HEK293 (cell line): ENCODE data around the gene BHLHE41.

Source experiments
- CTCF ChIA-PET: fragments of 350-600 bp; formaldehyde crosslinking; extraction: SDS; loops from one replicate; lab custom pipeline; 2021; ENCODE audit warnings: antibody characterized with exemption; lab: Yijun Ruan, JAX
- POLR2A ChIA-PET: fragments of 300-600 bp; formaldehyde crosslinking; extraction: SDS; loops from one replicate; lab custom pipeline; 2020; ENCODE audit warnings: antibody characterized with exemption, inconsistent platforms; lab: Yijun Ruan, JAX
- H3K27ac ChIP-seq: fragments of 200-500 bp; sonication (Bioruptor generic); 2 replicates; pipeline ENCODE4 v1.5.1; 2014; ENCODE audit warnings: low read depth, low read length, control low read depth, inconsistent platforms; ENCODE audit errors: extremely low read depth
- H3K36me3 ChIP-seq, 2 experiments: fragments of 200-500 bp in 1 of 2; sonication (Bioruptor generic) in 1 of 2; 1 replicate in 1 of 2; 2 replicates in 1 of 2; pipeline ENCODE4 v1.5.1; 2014 to 2017; ENCODE audit warnings: inconsistent platforms in 2 of 2, low read length in 2 of 2; ENCODE audit not compliant: control insufficient read depth in 2 of 2, insufficient read depth in 1 of 2
- H3K4me1 ChIP-seq: fragments of 200-500 bp; sonication (Bioruptor generic); 2 replicates; pipeline ENCODE4 v1.5.1; 2014; ENCODE audit warnings: mild to moderate bottlenecking, low read length, inconsistent platforms; ENCODE audit not compliant: control insufficient read depth, insufficient read depth
- H3K4me3 ChIP-seq: 2 replicates; pipeline ENCODE4 v1.5.1; 2011; ENCODE audit warnings: low read depth, mild to moderate bottlenecking, control low read depth, low read length, moderate library complexity
- H3K9me3 ChIP-seq: fragments of 200-500 bp; sonication (Bioruptor generic); 2 replicates; pipeline ENCODE4 v1.5.1; 2014; ENCODE audit warnings: low read depth, low read length, inconsistent platforms; ENCODE audit not compliant: control insufficient read depth, insufficient read depth
- AEBP2 ChIP-seq: fragments of 450-650 bp; formaldehyde crosslinking; IDR thresholded peaks from 2 replicates; pipeline ENCODE4 v1.5.1; 2016; ENCODE audit warnings: missing biosample characterization, missing genetic modification characterization, borderline replicate concordance
- BCL11A ChIP-seq: fragments of 450-650 bp; formaldehyde crosslinking; IDR thresholded peaks from 2 replicates; pipeline ENCODE4 v1.5.1; 2016; ENCODE audit warnings: low read depth, missing biosample characterization, missing genetic modification characterization
- BCL6B ChIP-seq: fragments of 450-650 bp; formaldehyde crosslinking; IDR thresholded peaks from 2 replicates; pipeline ENCODE4 v1.5.1; 2017; ENCODE audit warnings: missing biosample characterization, missing genetic modification characterization
- CTCF ChIP-seq: fragments of 450-650 bp; formaldehyde crosslinking; IDR thresholded peaks from 2 replicates; pipeline ENCODE4 v1.5.1; 2016; ENCODE audit warnings: missing biosample characterization, missing genetic modification characterization
- GFI1B ChIP-seq: fragments of 450-650 bp; formaldehyde crosslinking; IDR thresholded peaks from 2 replicates; pipeline ENCODE4 v1.5.1; 2016; ENCODE audit warnings: missing biosample characterization, missing genetic modification characterization
- GLI4 ChIP-seq: fragments of 450-650 bp; formaldehyde crosslinking; IDR thresholded peaks from 2 replicates; pipeline ENCODE4 v1.5.1; 2016; ENCODE audit warnings: missing biosample characterization, missing genetic modification characterization
- HOXD13 ChIP-seq: sonication (generic); formaldehyde crosslinking; IDR thresholded peaks from 2 replicates; pipeline ENCODE4 v1.8.0; 2022; ENCODE audit warnings: missing genetic modification reagents, borderline replicate concordance
- KLF1 ChIP-seq: fragments of 450-650 bp; formaldehyde crosslinking; IDR thresholded peaks from 2 replicates; pipeline ENCODE4 v1.5.1; 2016; ENCODE audit warnings: missing biosample characterization, missing genetic modification characterization
- KLF10 ChIP-seq: fragments of 450-650 bp; IDR thresholded peaks from 2 replicates; pipeline ENCODE4 v1.5.1; 2018; ENCODE audit warnings: missing biosample characterization, mild to moderate bottlenecking, missing genetic modification characterization
- KLF16 ChIP-seq: fragments of 450-650 bp; formaldehyde crosslinking; IDR thresholded peaks from 2 replicates; pipeline ENCODE4 v1.5.1; 2017; ENCODE audit warnings: missing biosample characterization, missing genetic modification characterization
- ZFP69B ChIP-seq: fragments of 450-650 bp; formaldehyde crosslinking; IDR thresholded peaks from 2 replicates; pipeline ENCODE4 v1.5.1; 2016; ENCODE audit warnings: missing biosample characterization, missing genetic modification characterization
- ZNF112 ChIP-seq: fragments of 450-650 bp; formaldehyde crosslinking; IDR thresholded peaks from 2 replicates; pipeline ENCODE4 v1.5.0; 2017; ENCODE audit warnings: missing biosample characterization, missing genetic modification characterization
- ZNF146 ChIP-seq: fragments of 450-650 bp; formaldehyde crosslinking; IDR thresholded peaks from 2 replicates; pipeline ENCODE4 v1.5.1; 2016; ENCODE audit warnings: missing biosample characterization, missing genetic modification characterization
- ZNF214 ChIP-seq: fragments of 450-650 bp; formaldehyde crosslinking; IDR thresholded peaks from 2 replicates; pipeline ENCODE4 v1.5.1; 2017; ENCODE audit warnings: missing biosample characterization, mild to moderate bottlenecking, missing genetic modification characterization, borderline replicate concordance
- ZNF354C ChIP-seq: fragments of 450-650 bp; formaldehyde crosslinking; IDR thresholded peaks from 2 replicates; pipeline ENCODE4 v1.5.1; 2016; ENCODE audit warnings: missing biosample characterization, missing genetic modification characterization, low read depth, borderline replicate concordance
- ZNF544 ChIP-seq: fragments of 450-650 bp; formaldehyde crosslinking; IDR thresholded peaks from 2 replicates; pipeline ENCODE4 v1.5.0; 2017; ENCODE audit warnings: missing biosample characterization, missing genetic modification characterization
- ZNF585B ChIP-seq: fragments of 450-650 bp; formaldehyde crosslinking; IDR thresholded peaks from 2 replicates; pipeline ENCODE4 v1.5.1; 2016; ENCODE audit warnings: missing biosample characterization, missing genetic modification characterization
- ZNF660 ChIP-seq: fragments of 450-650 bp; IDR thresholded peaks from 2 replicates; pipeline ENCODE4 v1.5.1; 2018; ENCODE audit warnings: missing biosample characterization, mild to moderate bottlenecking, missing genetic modification characterization
- ZNF677 ChIP-seq: fragments of 450-650 bp; IDR thresholded peaks from 2 replicates; pipeline ENCODE4 v1.5.0; 2018; ENCODE audit warnings: missing biosample characterization, mild to moderate bottlenecking, missing genetic modification characterization, moderate library complexity
- ZNF701 ChIP-seq: fragments of 450-650 bp; formaldehyde crosslinking; IDR thresholded peaks from 2 replicates; pipeline ENCODE4 v1.5.1; 2016; ENCODE audit warnings: missing biosample characterization, missing genetic modification characterization
- ZNF791 ChIP-seq: fragments of 450-650 bp; formaldehyde crosslinking; IDR thresholded peaks from 2 replicates; pipeline ENCODE4 v1.5.1; 2016; ENCODE audit warnings: missing biosample characterization, missing genetic modification characterization
- ZXDB ChIP-seq: fragments of 450-650 bp; formaldehyde crosslinking; IDR thresholded peaks from 2 replicates; pipeline ENCODE4 v1.5.1; 2016; ENCODE audit warnings: missing biosample characterization, missing genetic modification characterization
- TF ChIP-seq, protein P1 (sequence below): fragments of 450-650 bp; formaldehyde crosslinking; IDR thresholded peaks from 2 replicates; pipeline ENCODE4 v1.5.1; 2016; ENCODE audit warnings: missing biosample characterization, missing genetic modification characterization
- TF ChIP-seq, protein P2 (sequence below): fragments of 450-650 bp; formaldehyde crosslinking; IDR thresholded peaks from 2 replicates; pipeline ENCODE4 v1.5.1; 2016; ENCODE audit warnings: missing biosample characterization, missing genetic modification characterization
- TF ChIP-seq, protein P3 (sequence below): fragments of 450-650 bp; formaldehyde crosslinking; IDR thresholded peaks from 2 replicates; pipeline ENCODE4 v1.5.1; 2016; ENCODE audit warnings: missing biosample characterization, missing genetic modification characterization
- TF ChIP-seq, protein P4 (sequence below): fragments of 450-650 bp; formaldehyde crosslinking; IDR thresholded peaks from 2 replicates; pipeline ENCODE4 v1.5.1; 2016; ENCODE audit warnings: missing biosample characterization, missing genetic modification characterization, borderline replicate concordance

Gene BHLHE41

DNA sequence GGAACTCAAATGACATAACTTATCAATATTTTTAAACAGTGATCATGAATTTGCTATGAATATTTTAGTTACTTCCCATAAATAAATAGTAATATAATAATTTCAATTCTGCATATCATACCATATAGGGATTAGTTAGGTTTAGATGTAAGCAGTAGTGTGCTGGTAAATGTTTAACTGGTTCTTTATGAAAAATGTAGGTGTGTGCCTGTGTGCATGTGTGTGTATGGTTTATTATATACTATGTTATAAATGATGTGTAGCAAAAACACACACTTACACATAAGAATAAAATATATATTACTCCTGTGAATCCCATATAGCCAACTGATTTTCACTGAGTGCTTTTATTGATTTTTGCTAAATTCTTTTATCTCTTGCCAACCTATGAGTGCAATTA is 14.0 kb upstream of the BHLHE41 start:
- TF ChIP-seq BCL6B (tag by site-specific recombination) (no peak), ZFP69B (no peak), ZNF791 (tag by site-specific recombination) (no peak), ZNF544 (tag by site-specific recombination) (no peak), GFI1B (tag by site-specific recombination) (no peak), CTCF (tag by site-specific recombination) (no peak), ZNF585B (tag by site-specific recombination) (no peak), ZXDB (tag by site-specific recombination) (no peak), ZNF701 (no peak), HOXD13 (no peak), AEBP2 (tag by site-specific recombination) (no peak), ZNF354C (tag by site-specific recombination) (no peak), GLI4 (no peak), ZNF112 (no peak), ZNF677 (tag by site-specific recombination) (no peak), ZNF214 (tag by site-specific recombination) (no peak)
- TF ChIP-seq, protein P1, sequence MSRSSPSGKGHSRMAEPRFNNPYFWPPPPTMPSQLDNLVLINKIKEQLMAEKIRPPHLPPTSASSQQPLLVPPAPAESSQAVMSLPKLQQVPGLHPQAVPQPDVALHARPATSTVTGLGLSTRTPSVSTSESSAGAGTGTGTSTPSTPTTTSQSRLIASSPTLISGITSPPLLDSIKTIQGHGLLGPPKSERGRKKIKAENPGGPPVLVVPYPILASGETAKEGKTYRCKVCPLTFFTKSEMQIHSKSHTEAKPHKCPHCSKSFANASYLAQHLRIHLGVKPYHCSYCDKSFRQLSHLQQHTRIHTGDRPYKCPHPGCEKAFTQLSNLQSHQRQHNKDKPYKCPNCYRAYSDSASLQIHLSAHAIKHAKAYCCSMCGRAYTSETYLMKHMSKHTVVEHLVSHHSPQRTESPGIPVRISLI (tag by site-specific recombination) = no peak
- TF ChIP-seq, protein P2, sequence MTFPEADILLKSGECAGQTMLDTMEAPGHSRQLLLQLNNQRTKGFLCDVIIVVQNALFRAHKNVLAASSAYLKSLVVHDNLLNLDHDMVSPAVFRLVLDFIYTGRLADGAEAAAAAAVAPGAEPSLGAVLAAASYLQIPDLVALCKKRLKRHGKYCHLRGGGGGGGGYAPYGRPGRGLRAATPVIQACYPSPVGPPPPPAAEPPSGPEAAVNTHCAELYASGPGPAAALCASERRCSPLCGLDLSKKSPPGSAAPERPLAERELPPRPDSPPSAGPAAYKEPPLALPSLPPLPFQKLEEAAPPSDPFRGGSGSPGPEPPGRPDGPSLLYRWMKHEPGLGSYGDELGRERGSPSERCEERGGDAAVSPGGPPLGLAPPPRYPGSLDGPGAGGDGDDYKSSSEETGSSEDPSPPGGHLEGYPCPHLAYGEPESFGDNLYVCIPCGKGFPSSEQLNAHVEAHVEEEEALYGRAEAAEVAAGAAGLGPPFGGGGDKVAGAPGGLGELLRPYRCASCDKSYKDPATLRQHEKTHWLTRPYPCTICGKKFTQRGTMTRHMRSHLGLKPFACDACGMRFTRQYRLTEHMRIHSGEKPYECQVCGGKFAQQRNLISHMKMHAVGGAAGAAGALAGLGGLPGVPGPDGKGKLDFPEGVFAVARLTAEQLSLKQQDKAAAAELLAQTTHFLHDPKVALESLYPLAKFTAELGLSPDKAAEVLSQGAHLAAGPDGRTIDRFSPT (tag by site-specific recombination) = no peak
- TF ChIP-seq, all 188 proteins: peak for 0
- H3K27ac ChIP-seq = no peak overlapping the region
- H3K36me3 ChIP-seq = no peaks in the 10 kb centered on the region
- H3K4me1 ChIP-seq = peaks cover 4% of the 10 kb centered on the region; the same call in 1 of the 2 replicates
- no peaks in the 10 kb centered on the region for H3K9me3 ChIP-seq
- H3K4me3 ChIP-seq = no peak overlapping the region
- ChIA-PET POLR2A (no interaction called here), CTCF (no interaction called here)

DNA sequence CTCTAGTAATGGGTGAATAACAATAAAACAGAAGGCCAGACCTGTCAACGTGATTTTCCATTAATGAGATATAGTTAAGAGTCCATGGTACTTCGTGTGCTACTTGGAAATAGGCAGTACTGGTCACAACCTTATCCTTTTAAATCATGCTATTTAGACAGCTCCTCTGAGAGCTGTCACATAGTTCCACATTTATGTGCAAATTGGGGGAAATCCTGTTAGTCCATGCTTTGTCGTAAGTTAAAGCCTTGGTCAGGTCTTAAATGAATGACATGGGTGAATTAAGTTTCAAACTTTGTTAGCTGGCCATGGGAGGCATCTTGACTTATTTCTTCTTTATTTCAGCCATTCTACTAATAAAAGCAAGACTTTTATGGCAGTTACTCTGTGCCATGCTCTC is 11.9 kb upstream of the BHLHE41 start:
- ChIA-PET CTCF (no interaction called here), POLR2A (no interaction called here)
- no peaks in the 10 kb centered on the region for H3K36me3 ChIP-seq
- H3K4me1 ChIP-seq = peaks cover 4% of the 10 kb centered on the region; the same call in 1 of the 2 replicates
- H3K27ac ChIP-seq = no peak overlapping the region
- no peaks in the 10 kb centered on the region for H3K9me3 ChIP-seq
- H3K4me3 ChIP-seq = no peak overlapping the region
- TF ChIP-seq, protein P3, sequence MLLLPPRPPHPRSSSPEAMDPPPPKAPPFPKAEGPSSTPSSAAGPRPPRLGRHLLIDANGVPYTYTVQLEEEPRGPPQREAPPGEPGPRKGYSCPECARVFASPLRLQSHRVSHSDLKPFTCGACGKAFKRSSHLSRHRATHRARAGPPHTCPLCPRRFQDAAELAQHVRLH = no peak
- TF ChIP-seq BCL11A (tag by site-specific recombination) = no peak
- no peak for TF ChIP-seq KLF10 (tag by site-specific recombination)
- TF ChIP-seq, protein P4, sequence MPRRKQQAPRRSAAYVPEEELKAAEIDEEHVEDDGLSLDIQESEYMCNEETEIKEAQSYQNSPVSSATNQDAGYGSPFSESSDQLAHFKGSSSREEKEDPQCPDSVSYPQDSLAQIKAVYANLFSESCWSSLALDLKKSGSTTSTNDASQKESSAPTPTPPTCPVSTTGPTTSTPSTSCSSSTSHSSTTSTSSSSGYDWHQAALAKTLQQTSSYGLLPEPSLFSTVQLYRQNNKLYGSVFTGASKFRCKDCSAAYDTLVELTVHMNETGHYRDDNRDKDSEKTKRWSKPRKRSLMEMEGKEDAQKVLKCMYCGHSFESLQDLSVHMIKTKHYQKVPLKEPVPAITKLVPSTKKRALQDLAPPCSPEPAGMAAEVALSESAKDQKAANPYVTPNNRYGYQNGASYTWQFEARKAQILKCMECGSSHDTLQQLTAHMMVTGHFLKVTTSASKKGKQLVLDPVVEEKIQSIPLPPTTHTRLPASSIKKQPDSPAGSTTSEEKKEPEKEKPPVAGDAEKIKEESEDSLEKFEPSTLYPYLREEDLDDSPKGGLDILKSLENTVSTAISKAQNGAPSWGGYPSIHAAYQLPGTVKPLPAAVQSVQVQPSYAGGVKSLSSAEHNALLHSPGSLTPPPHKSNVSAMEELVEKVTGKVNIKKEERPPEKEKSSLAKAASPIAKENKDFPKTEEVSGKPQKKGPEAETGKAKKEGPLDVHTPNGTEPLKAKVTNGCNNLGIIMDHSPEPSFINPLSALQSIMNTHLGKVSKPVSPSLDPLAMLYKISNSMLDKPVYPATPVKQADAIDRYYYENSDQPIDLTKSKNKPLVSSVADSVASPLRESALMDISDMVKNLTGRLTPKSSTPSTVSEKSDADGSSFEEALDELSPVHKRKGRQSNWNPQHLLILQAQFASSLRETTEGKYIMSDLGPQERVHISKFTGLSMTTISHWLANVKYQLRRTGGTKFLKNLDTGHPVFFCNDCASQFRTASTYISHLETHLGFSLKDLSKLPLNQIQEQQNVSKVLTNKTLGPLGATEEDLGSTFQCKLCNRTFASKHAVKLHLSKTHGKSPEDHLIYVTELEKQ (tag by site-specific recombination) = no peak
- TF ChIP-seq ZNF660 (tag by site-specific recombination) = no peak
- TF ChIP-seq KLF1 = no peak
- TF ChIP-seq ZNF214 (tag by site-specific recombination) = no peak
- TF ChIP-seq ZNF146 (tag by site-specific recombination) = no peak
- no peak for TF ChIP-seq KLF16 (tag by site-specific recombination)
